ENCODE measurements around the gene VAPB. TPM values are rescaled to one million over a fixed set of nuclear protein-coding genes. Genes with fewer than 3 reads are reported as not detected.

The VAPB gene
- total RNA-seq, 1 donor from 2014 or later = 61.5 TPM

DNA sequence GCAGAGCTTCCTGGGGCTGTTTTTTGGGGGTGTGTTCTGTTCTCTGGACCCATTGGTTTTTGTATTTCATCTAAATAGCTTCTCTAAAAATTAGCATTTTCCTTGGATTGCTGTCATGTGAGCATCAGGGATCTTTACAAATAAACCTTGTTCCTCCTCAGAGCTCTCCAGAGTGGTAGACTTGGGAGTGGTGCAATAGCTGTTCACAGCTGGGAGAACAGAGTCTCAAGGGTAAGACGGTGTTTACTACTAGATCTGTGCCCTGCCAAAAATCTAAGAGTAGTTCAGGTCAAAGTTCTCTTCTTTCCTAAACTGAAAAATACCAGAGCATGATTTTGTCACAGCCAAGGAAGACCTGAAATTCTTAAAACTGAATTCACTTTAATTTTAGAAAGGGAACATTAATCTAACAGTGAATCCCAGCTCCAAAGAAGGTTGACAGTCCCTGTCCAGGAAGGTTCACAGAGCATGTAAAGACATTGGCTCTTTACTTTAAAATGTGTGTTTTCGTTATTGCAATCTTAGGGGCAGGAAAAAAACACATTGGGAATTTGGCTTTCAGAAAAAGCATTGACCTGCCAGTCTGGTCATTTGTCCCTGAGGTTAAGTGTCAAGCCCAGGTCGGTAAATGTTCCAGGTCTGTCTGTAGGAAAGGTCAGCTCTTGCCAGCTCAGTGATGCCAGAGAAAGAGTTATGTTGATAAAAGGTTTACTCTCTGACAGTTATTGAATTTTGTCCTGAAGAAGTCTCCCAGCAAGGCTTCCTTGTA is 43.3 kb downstream of the VAPB start:
- H3K4me3 Mint-ChIP-seq (ENCODE audit: unreplicated experiment) = no peak overlapping the region
- Histone ChIP-seq H3K4me1 (ENCODE audit: insufficient read depth, low read length) (peaks cover 4% of the 10 kb centered on the region), H3K4me2 (ENCODE audit: low read length) (no peak overlapping the region), H4K20me1 (ENCODE audit: insufficient read depth, low read length) (peaks cover 75% of the 10 kb centered on the region), H3K27ac (ENCODE audit: low read depth, low read length) (no peak overlapping the region), H3K27me3 (ENCODE audit: insufficient read depth, low read length) (no peaks in the 10 kb centered on the region), H3K79me2 (ENCODE audit: insufficient read depth, low read length) (peaks cover 94% of the 10 kb centered on the region), H3K36me3 (ENCODE audit: insufficient read depth, low read length) (no peaks in the 10 kb centered on the region), H3K9me3 (ENCODE audit: insufficient read depth, low read depth, low read length) (no peaks in the 10 kb centered on the region), H2AFZ (ENCODE audit: low read depth, low read length) (no peak overlapping the region), H3K4me3 (ENCODE audit: insufficient read depth, low read depth, low read length) (no peak overlapping the region), H3K9ac (ENCODE audit: low read length) (no peak overlapping the region)
- peak overlapping the region; percentile 47 for H3K27ac Mint-ChIP-seq (ENCODE audit: unreplicated experiment)
- FAIRE-seq (no peak), DNase-seq (ENCODE audit: low read depth) (no peak)
- H3K27me3 Mint-ChIP-seq (ENCODE audit: low read depth, unreplicated experiment) = no peaks in the 10 kb centered on the region
- no peaks in the 10 kb centered on the region for H3K9me3 Mint-ChIP-seq (ENCODE audit: unreplicated experiment)
- H3K4me1 Mint-ChIP-seq (ENCODE audit: low read depth, unreplicated experiment) = peaks cover 11% of the 10 kb centered on the region
- peaks cover 12% of the 10 kb centered on the region for H3K36me3 Mint-ChIP-seq (ENCODE audit: low read depth, unreplicated experiment)
- no peak for TF ChIP-seq EZH2 (IDR thresholded peaks at IDR 0.05; ENCODE audit: insufficient read depth, low read length)
- TF ChIP-seq, protein P1, sequence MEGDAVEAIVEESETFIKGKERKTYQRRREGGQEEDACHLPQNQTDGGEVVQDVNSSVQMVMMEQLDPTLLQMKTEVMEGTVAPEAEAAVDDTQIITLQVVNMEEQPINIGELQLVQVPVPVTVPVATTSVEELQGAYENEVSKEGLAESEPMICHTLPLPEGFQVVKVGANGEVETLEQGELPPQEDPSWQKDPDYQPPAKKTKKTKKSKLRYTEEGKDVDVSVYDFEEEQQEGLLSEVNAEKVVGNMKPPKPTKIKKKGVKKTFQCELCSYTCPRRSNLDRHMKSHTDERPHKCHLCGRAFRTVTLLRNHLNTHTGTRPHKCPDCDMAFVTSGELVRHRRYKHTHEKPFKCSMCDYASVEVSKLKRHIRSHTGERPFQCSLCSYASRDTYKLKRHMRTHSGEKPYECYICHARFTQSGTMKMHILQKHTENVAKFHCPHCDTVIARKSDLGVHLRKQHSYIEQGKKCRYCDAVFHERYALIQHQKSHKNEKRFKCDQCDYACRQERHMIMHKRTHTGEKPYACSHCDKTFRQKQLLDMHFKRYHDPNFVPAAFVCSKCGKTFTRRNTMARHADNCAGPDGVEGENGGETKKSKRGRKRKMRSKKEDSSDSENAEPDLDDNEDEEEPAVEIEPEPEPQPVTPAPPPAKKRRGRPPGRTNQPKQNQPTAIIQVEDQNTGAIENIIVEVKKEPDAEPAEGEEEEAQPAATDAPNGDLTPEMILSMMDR (IDR thresholded peaks at IDR 0.05; ENCODE audit: insufficient read depth, low read depth, low read length) = no peak

DNA sequence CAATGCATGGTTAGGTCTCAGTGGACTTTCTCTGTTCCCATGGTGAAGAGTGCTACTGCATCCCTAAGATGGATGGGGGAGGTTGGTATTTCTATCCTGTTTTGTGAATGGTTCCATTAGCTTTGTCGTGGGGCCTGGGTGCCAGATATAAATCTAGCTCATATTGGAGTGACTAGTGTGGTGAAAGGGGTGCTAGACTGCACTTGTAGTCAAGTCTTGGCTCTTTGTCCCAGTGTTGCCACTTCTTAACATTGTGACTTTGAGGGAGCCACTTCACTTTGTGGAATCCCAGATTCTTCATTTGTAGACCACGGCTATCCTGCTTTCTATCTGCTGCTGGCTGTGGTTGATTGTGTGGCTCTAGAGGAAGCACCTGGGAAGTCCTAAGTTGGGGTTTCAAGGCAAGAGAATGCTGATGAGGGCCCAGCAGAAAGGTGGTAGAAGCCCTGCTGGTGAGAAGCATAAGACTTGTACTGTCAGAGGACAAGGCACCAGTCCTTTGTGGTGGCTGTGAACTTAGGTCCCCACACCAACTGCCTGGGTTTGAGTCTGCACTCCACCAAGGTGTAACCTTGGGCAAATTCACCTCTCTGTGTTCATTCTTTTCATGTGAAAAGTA is 44.1 kb downstream of the VAPB start:
- no peaks in the 10 kb centered on the region for H3K9me3 ChIP-seq (ENCODE audit: insufficient read depth, low read depth, low read length)
- no peak for FAIRE-seq
- no peak for DNase-seq (ENCODE audit: low read depth)
- H3K4me1 ChIP-seq (ENCODE audit: insufficient read depth, low read length) = peaks cover 4% of the 10 kb centered on the region
- H3K36me3 ChIP-seq (ENCODE audit: insufficient read depth, low read length) = no peaks in the 10 kb centered on the region
- no peaks in the 10 kb centered on the region for H3K27me3 ChIP-seq (ENCODE audit: insufficient read depth, low read length)
- Mint-ChIP-seq H3K4me3 (ENCODE audit: unreplicated experiment) (no peak overlapping the region), H3K27me3 (ENCODE audit: low read depth, unreplicated experiment) (no peaks in the 10 kb centered on the region), H3K4me1 (ENCODE audit: low read depth, unreplicated experiment) (peaks cover 11% of the 10 kb centered on the region), H3K9me3 (ENCODE audit: unreplicated experiment) (no peaks in the 10 kb centered on the region), H3K36me3 (ENCODE audit: low read depth, unreplicated experiment) (peaks cover 16% of the 10 kb centered on the region), H3K27ac (ENCODE audit: unreplicated experiment) (no peak overlapping the region)
- H3K4me2 ChIP-seq (ENCODE audit: low read length) = peak overlapping the region; percentile 2
- H3K27ac ChIP-seq (ENCODE audit: low read depth, low read length) = peak overlapping the region; percentile 2
- H2AFZ ChIP-seq (ENCODE audit: low read depth, low read length) = no peak overlapping the region
- H3K79me2 ChIP-seq (ENCODE audit: insufficient read depth, low read length) = peaks cover 94% of the 10 kb centered on the region
- H3K4me3 ChIP-seq (ENCODE audit: insufficient read depth, low read depth, low read length) = no peak overlapping the region
- peaks cover 75% of the 10 kb centered on the region for H4K20me1 ChIP-seq (ENCODE audit: insufficient read depth, low read length)
- no peak overlapping the region for H3K9ac ChIP-seq (ENCODE audit: low read length)
- TF ChIP-seq, protein P1 (IDR thresholded peaks at IDR 0.05; ENCODE audit: insufficient read depth, low read depth, low read length) = no peak
- no peak for TF ChIP-seq EZH2 (IDR thresholded peaks at IDR 0.05; ENCODE audit: insufficient read depth, low read length)

DNA sequence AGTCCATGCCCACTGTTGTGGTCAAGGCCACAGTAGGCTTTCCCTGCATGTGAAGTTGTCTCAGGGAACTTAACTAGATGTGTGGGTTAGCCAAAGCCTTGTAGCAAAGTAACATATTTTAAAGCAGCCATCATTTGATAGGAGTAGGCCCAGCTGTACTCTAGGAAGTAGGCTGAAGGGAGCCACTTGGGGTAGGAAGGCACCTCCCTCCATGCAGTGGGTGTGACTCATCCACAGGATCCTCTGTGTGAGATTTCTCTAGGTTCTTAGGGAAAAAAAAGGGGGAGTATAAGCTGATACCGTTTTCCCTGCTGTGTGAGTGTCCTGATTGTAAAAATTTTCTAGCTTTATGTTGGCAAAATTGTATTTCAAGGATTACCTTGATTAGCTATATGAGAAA is 44.7 kb downstream of the VAPB start:
- H3K4me1 Mint-ChIP-seq (ENCODE audit: low read depth, unreplicated experiment) = peaks cover 11% of the 10 kb centered on the region
- peaks cover 72% of the 10 kb centered on the region for H4K20me1 ChIP-seq (ENCODE audit: insufficient read depth, low read length)
- H3K4me3 ChIP-seq (ENCODE audit: insufficient read depth, low read depth, low read length) = no peak overlapping the region
- peaks cover 94% of the 10 kb centered on the region for H3K79me2 ChIP-seq (ENCODE audit: insufficient read depth, low read length)
- H3K9ac ChIP-seq (ENCODE audit: low read length) = peak overlapping the region; percentile 3
- H3K4me3 Mint-ChIP-seq (ENCODE audit: unreplicated experiment) = no peak overlapping the region
- peak; percentile 77 for DNase-seq (ENCODE audit: low read depth)
- FAIRE-seq = no peak
- H2AFZ ChIP-seq (ENCODE audit: low read depth, low read length) = no peak overlapping the region
- H3K9me3 ChIP-seq (ENCODE audit: insufficient read depth, low read depth, low read length) = no peaks in the 10 kb centered on the region
- no peaks in the 10 kb centered on the region for H3K27me3 ChIP-seq (ENCODE audit: insufficient read depth, low read length)
- TF ChIP-seq, protein P1 (IDR thresholded peaks at IDR 0.05; ENCODE audit: insufficient read depth, low read depth, low read length) = no peak
- TF ChIP-seq EZH2 (IDR thresholded peaks at IDR 0.05; ENCODE audit: insufficient read depth, low read length) = no peak
- peak overlapping the region; percentile 2 for H3K4me2 ChIP-seq (ENCODE audit: low read length)
- H3K9me3 Mint-ChIP-seq (ENCODE audit: unreplicated experiment) = no peaks in the 10 kb centered on the region
- H3K4me1 ChIP-seq (ENCODE audit: insufficient read depth, low read length) = peaks cover 4% of the 10 kb centered on the region
- peak overlapping the region; percentile 53 for H3K27ac Mint-ChIP-seq (ENCODE audit: unreplicated experiment)
- H3K36me3 Mint-ChIP-seq (ENCODE audit: low read depth, unreplicated experiment) = peaks cover 16% of the 10 kb centered on the region
- no peaks in the 10 kb centered on the region for H3K36me3 ChIP-seq (ENCODE audit: insufficient read depth, low read length)
- peak overlapping the region; percentile 2 for H3K27ac ChIP-seq (ENCODE audit: low read depth, low read length)
- H3K27me3 Mint-ChIP-seq (ENCODE audit: low read depth, unreplicated experiment) = no peaks in the 10 kb centered on the region
